HG02642 (cell line): ENCODE results near the gene CNTROB.
"Not testable (repeated sequence)": the region's sequence is repeated elsewhere in the genome, so short reads cannot be mapped to it uniquely, and the experiment has no call there.

Experiments used
- ATAC-seq: cut with Tn5 transposase; IDR thresholded peaks from one replicate; pipeline ENCODE4 v1.9.1; 2021; ENCODE audit warnings: mild to moderate bottlenecking; ENCODE audit not compliant: unreplicated experiment, poor library complexity

Gene CNTROB

DNA sequence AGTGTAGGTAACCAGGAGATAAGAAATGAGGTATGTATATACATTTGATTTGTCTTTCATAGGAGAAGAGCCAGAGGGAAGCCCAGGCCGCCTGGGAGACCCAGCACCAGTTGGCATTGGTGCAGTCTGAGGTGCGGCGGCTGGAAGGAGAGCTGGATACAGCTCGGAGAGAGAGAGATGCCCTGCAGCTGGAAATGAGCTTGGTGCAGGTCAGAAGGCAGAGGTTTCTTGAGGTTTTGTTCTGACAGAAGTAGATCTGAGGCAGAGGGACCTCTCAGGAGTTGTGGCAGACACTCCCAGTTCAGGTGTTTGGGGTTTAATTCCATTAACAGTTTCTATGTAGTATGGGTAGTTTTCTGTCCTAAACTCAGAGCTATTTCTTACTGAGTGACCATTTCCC, 8.0 kb downstream of the CNTROB start:
- no peak for ATAC-seq

DNA sequence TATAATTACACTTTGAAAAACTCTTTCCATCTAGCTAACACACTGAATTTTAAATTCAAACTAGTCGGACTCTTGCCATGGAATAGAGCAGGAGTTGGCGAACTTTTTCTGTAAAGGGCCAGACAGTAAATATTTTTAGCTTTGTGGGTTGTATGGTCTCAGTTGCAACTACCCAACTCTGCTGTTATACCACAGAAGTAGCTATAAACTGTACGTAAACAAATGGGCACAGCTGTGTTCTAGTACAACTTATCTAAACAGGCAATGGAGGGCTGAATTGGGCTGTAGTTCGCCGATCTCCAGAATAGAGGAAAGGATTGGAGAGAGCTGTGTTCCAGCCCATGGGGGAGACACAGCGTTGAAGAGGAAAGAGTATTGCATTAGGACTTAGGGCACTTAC, 8.7 kb downstream of the CNTROB start:
- no peak for ATAC-seq

DNA sequence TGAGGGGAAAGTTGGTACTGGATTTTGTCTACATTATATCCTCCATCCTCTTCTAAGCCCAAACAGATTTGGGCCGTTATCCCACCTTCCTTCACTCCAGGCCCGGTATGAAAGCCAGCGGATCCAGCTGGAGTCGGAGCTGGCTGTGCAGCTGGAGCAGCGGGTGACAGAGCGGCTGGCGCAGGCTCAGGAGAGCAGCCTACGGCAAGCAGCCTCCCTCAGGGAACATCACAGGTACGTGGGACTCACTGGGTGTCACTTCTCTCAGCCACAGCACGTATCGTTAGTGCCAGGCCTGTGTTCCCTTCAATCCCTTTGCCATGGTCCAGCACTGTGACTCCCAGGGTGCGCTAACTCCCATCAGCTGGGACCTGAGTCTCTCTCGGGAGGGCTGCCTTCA, 11.3 kb downstream of the CNTROB start:
- no peak for ATAC-seq

DNA sequence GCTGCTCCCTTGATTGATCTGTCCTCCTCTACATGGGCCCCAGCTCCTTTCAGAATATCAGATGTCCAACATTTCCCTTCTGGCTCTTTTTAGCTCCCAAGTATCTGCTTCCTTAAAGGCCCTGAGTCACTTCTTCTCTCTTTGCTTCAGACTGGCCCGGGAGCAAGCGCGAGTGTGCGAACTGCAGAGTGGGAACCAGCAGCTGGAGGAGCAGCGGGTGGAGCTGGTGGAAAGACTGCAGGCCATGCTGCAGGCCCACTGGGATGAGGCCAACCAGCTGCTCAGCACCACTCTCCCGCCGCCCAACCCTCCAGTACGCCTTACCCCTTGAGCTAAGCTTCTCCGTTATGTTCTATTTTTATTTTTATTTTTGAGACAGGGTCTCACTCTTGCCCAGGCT, 12.3 kb downstream of the CNTROB start:
- no peak for ATAC-seq

DNA sequence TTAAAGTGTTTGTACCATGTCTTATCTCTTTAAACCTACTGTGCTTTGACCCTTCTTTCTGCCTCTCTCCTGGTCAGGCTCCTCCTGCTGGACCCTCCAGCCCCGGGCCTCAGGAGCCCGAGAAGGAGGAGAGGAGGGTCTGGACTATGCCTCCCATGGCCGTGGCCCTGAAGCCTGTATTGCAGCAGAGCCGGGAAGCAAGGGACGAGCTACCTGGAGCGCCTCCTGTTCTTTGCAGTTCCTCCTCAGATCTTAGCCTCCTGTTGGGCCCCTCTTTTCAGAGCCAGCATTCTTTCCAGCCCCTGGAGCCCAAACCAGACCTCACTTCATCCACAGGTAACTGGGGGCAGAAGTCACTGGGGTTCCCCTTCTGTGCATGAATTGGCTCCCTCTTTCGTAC, 13.6 kb downstream of the CNTROB start:
- ATAC-seq = no peak

DNA sequence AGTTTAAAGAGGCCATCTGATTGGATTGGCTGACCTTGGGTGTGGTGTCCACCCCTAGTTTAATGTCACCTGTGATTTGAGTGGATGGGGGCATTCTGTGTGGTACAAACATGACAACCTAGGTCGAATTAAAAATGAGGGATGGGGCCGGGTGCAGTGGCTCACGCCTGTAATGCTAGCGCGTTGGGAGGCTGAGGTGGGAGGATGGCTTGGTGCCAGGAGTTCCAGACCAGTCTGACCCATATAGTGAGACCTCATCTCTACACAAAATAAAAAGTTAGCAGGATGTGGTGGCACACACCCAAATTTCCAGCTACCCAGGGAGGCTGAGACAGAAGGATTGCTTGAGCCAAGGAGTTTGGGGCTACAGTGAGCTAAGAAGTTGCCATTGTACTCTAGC, 14.4 kb downstream of the CNTROB start:
- ATAC-seq = no peak

DNA sequence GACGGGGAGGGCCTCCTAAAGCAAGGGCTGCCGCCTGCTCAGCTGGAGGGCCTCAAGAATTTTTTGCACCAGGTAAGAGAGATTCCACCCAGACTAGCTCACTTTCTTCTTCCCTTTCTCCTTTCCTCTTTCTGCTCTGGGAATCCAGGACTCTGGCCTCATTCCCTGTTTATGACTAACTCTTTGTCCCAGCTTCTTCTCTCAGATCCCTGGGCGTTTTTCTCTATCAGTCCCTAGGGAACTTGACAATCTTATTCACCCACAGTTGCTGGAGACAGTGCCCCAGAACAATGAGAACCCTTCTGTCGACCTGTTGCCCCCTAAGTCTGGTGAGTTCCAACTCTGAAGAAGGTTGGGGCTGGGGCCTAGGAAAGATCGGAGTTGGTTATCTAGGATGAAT, 15.6 kb downstream of the CNTROB start:
- ATAC-seq = no peak

DNA sequence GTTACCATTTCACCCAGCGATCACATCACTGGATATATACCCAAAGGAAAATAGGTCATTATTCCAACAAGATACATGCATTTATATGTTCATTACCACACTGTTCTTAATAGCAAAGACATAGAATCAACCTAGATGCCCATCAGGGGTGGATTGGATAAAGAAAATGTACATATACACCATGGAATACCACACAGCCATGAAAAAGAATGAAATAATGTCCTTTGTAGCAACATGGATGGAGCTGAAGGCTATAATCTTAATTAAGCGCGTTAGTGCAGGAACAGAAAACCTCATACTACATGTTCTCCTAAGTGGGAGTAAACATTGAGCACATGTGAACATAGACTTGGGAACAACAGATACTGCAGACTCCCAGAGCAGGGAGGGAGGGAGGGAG, 18.6 kb downstream of the CNTROB start:
- ATAC-seq = no peak

DNA sequence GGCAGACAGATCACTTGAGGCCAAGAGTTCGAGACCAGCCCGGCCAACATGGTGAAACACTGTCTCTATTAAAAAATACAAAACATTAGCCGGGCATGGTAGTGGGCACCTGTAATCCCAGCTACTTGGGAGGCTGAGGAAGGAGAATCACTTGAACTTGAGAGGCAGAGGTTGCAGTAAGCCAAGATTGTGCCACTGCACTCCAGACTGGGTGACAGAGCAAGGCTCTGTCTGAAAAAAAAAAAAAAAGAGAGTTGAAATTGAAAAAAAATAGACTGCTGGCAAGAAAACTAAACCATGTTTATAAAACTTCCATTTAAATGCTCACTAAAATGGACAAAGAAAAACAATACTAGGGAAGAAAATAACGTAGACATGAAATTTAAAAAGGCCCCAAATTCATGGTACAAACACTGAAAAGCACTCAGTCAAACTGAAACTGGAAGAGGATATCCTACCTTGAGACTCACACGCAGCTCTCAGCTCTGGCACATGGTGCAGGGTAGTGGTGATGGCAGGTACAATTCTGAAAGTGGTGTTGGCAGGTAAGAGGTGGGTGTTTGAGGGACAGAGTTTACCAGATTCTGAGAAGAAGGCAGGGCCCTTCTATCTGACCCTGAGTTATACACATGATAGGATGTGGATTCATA, 19.3 kb downstream of the CNTROB start:
- no peak for ATAC-seq

DNA sequence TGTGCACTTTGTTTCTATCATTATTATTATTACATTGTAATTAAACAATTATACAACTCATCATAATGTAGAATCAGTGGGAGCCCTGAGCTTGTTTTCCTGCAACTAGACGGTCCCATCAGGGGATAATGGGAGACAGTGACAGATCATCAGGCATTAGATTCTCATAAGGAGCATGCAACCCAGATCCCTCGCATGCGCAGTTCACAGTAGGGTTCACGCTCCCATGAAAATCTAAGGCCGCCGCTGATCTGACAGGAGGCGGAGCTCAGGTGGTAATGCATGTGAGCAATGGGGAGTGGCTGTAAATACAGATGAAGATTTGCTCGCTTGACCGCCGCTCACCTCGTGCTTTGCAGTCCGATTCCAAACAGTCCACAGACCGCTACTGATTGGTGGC, 21.3 kb downstream of the CNTROB start:
- ATAC-seq = not testable (repeated sequence)

DNA sequence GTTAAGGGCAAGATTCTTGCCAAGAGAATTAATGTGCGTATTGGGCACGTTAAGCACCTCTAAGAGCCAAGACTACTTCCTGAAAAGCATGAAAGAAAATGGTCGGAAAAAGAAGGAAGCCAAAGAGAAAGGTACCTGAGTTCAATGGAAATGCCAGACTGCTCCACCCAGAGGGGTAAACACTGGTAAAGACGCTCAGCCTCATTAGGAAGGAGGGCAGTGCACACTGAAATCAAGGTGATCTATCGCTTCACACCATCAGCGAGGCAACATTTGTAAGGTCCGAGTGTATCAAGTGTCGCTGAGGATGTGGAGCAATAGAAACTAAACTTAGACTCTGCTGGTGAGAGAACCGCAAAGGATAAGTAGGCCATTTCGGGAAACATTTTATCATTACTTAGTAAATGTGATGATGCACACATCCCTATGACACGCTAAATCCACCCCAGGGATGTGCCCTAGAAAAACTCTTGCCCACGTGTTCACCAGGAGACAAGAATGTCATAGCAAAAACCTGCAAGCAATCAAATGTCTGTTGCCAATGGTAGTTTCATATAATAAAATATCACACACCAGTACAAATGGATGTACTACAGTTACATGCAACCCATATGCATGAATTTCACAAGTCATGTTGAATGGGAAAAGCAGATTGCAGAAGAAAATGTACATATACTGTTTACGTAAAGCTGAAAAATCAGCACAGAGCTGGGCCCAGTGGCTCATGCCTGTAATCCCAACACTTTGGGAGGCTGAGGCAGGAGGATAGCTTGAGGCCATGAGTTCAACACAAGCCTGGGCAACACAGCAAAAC, 23.6 kb downstream of the CNTROB start:
- no peak for ATAC-seq

DNA sequence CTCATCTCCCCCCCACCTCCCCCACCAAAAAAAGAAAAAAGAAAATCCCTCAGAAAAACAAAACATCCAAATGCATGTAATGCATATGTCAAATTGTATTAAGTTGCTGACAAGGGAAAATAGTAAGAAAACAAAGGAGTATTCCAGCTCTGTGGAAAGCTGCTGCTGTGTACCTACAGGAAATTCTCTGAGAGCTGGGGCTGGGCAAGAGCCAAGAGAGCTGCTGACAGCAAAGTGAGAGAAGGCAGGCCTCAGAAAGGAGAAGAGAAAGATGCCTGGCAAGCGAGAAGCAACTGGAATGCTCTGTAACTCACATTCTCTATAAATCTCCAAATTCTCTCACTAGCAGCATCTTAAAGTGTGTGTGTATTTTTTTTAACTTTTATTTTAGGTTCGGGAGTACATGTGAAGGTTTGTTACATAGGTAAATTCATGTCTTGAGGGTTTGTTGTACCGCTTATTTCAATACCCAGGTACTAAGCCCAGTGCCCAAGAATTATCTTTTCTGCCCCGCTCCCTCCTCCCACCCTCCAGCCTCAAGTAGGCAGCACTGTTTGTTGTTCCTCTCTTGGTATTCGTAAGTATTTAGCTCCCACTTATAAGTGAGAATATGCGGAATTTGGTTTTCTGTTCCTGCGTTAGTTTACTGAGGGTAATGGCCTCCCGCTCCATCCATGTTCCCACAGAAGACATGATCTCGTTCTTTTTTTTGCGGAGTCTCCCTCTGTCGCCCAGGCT, 24.4 kb downstream of the CNTROB start:
- ATAC-seq = no peak

DNA sequence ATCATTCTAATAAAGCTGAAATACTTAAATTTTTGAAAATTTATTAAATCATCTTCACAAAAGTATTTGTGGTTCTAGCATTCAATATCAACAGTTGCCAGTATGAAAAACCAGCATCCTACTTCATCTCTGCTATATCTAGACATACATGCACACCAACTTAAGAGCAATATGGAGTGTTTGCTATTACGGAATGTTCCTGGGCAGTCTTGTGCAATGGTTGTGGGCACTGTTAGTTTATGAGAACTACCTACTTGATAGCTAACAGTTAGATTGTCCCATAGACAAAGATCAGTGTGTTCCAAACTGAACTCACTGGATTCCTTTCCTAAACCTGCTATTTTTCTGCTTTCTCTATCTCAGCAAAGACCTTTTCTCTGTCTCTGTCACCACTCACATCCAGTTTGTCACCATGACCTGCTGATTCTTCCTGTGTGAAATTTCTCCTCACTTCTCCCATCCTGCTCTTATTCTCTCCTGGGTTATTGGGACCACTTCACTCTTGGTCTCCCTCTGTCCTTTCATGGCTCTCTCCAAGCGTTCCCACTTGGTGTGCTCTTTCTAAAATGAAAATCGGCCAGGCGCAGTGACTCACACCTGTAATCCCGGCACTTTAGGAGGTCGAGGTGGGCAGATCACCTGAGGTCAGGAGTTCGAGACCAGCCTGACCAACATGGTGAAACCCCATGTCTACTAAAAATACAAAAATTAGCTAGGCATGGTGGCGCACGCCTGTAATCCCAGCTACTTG, 27.7 kb downstream of the CNTROB start:
- no peak for ATAC-seq

DNA sequence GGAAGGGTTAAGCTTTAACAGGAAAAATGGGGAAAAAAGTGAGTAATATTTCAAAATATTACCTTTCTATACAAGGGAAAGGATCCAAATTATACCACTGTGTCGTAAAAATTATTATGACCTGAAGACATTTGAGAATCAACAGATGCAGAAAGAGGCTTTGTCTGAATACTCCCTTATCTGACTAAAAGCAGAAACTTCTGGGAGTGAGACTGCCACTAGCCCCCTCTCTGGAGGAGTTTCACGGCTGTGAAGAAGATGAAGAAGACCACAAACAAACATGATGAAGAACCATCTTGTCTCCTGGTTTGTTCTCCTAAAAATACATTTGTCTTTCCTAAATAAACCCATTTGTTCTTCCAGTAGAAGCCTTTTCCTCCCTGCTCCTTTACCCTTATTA, 29.4 kb downstream of the CNTROB start:
- no peak for ATAC-seq

DNA sequence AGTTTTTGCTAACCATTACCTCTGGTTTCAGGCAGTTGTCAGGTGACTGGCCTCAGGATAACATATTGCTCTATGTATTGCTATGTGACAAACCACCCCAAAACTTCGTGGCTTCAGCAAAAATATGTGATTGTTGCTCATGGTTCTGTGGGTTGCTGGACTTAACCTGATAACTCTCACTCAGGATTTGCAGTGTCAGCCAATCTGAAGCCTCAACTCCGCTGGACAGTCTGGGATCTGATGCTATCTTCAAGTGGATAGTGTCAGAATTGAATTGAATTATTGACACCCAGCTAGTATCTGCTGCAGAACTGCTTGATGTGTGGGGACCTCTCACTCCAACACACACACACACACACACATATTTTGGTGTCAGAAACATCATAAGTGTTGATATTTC, 35.7 kb downstream of the CNTROB start:
- ATAC-seq = no peak

DNA sequence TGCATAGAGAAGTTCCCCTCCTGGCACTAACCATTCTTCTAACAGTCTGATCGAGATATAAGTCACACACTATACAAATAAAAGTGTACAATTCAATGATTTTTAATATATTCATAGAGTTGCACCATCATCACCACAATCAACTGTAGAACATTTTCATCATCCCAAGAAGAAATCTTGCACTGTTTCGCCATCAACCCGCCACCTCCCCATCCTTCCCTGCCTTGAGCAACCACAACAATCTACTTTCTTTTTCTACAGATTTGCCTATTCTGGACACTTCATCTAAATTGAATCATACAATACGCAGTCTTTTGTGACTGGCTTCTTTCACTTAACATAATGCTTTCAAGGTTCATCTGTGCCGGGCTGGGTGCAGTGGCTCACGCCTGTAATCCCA, 37.4 kb downstream of the CNTROB start:
- no peak for ATAC-seq

DNA sequence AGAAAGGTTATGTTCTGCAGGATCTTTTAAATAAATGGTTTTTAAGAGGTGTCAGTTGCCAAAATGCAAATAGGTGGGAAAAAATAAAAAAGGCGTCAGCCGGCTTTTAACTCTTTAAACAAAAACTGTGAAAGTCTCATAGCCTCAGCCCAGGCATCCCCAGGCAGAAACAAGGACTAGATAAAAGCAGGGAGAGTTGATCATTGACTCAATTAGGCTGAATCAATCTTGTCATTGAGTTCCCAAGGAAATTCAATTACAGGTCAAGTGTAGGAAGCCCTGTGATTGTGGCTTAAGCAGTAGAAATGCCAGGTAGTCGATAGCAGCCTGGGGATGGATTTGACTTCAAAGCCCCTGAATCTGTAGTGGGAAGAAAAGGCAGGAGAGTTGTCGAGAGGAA, 39.6 kb downstream of the CNTROB start:
- no peak for ATAC-seq

DNA sequence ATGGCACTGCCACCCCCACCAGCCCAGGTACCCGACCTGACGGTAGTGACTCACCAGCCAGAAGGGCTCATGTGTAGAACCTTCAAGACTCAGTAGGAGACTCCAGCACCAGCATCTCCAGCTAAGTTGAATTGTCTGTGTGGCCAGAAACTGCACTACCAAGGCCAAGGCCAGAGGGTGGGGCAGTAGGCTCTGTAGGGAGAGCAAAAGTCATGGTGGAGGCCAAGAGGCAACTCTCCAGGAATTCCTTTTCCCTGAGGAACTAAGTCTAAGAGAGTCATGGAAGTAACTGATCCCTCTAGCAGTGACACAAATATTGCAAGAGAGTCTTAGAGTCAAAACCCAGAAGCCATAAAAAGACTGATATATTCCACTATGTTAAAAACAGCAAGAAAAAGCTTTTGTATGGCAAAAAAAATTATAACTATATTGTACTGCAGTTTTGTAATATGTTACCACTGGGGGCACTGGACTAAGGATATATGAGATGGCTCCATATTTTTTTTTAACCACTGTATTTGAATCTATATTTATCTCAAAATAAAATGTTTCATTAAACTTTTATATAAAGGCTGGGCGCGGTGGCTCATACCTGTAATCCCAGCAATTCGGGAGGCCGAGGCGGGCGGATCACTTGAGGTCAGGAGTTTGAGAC, 40.3 kb downstream of the CNTROB start:
- no peak for ATAC-seq

DNA sequence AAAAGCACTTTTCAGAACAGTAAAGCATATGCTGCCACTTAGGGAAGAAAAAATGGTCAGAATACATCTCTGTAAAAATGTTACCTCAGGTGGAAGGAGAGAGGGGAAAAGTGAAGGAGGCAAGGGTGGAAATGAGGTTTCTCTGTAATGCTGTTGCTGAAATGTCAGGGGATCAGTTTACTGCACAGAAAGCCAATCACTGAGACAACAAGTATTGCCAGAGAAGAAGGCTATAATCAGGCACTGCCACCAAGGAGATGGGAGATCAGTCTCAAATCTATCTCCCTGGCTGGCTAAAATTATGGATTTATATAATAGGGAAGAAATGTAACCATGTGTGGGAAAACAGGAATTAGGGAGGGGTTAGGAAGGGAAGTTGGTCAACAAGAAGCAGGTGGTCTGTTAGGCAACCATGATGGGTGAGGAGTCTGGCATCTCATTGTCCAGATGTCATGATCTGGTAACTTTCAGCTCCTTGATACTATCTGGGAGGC, 42.7 kb downstream of the CNTROB start:
- ATAC-seq = no peak

DNA sequence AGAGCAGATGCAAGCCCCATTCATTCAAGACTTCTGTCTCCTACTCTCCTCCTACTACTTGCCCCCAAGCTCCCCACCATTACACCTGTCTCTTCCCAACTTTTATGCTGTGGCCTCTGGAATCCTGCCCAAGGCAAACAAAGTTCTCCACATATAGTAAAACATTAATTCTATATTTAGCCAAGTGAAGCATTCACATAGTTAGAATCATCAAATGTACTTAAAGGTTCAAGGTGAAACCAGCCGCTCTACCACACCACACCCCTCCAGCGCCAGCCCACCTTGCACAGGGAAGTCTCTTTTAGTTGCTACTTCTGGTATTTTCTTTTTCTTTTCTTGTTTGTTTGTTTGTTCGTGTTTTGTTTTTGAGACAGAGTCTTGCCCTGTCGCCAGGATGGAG, 45.0 kb downstream of the CNTROB start:
- no peak for ATAC-seq
